Measurements from ENCODE around the gene ST7L. TPM values are rescaled to one million over a fixed set of nuclear protein-coding genes. Genes with fewer than 3 reads are reported as not detected.

The ST7L gene
- total and polyA plus RNA-seq, 9 of the 15 experiments (the other 6 are each of a cell fraction or from before 2014, with no cell fraction given), result 9.0 to 32.5 (median 26.6) TPM

GRCh38 chr1:112516141-112516540, 102.8 kb downstream of the ST7L start:
- TF ChIP-seq SREBF2 (CRISPR knock-in tag; IDR thresholded peaks at IDR 0.05) (no peak), ZNF696 (CRISPR knock-in tag; conservative IDR thresholded peaks at IDR 0.05) (no peak), HMG20B (CRISPR knock-in tag; IDR thresholded peaks at IDR 0.05) (no peak), REST (IDR thresholded peaks at IDR 0.05; ENCODE audit: borderline replicate concordance) (no peak), REST (CRISPR knock-in tag; IDR thresholded peaks at IDR 0.05; ENCODE audit: low read depth) (no peak), BRF2 (IDR thresholded peaks at IDR 0.05; ENCODE audit: borderline replicate concordance, insufficient read depth, insufficient read length) (no peak), ZNF778 (CRISPR knock-in tag; IDR thresholded peaks at IDR 0.05) (no peak)
- Histone ChIP-seq H3K79me2 (ENCODE audit: control insufficient read depth, insufficient read depth, low read length) (no peaks in the 10 kb centered on the region), H3K4me1 (replicated peaks in 1 of 2; ENCODE audit: control insufficient read depth in 2 of 2, insufficient read depth in 2 of 2, low read length in 2 of 2) (peaks cover 6 to 14% of the 10 kb centered on the region in 2 experiments; a peak in 3 of 5 replicates), H3K4me2 (ENCODE audit: insufficient read depth, low read length) (no peak overlapping the region), H2AFZ (ENCODE audit: low read depth, low read length) (no peak overlapping the region), H4K20me1 (replicated peaks; ENCODE audit: control insufficient read depth, insufficient read depth, low read length) (peaks cover 5% of the 10 kb centered on the region; the same call in 1 of the 2 replicates), H3K27me3 (ENCODE audit: control insufficient read depth in 2 of 2, insufficient read depth in 2 of 2, low read length in 2 of 2) (peaks cover 8 to 37% of the 10 kb centered on the region in 2 experiments), H3K9me3 (replicated peaks; ENCODE audit: control insufficient read depth, insufficient read depth, low read depth, low read length) (no peaks in the 10 kb centered on the region), H3K36me3 (ENCODE audit: control insufficient read depth, insufficient read depth, low read length) (no peaks in the 10 kb centered on the region), H3K27ac (ENCODE audit: extremely low read depth, low read depth, low read length) (no peak overlapping the region), H3K4me3 (no peak overlapping the region), H3K9me1 (ENCODE audit: control insufficient read depth, insufficient read depth, low read length) (no peaks in the 10 kb centered on the region), H3K9ac (ENCODE audit: insufficient read depth in 1 of 2, low read depth in 2 of 2, low read length in 2 of 2) (no peak overlapping the region)
- in situ Hi-C loops (cut with MboI) (no loop called here), intact Hi-C loops (cut with micrococcal nuclease) (no loop called here)
- BruUV-seq (replicated peaks), result no TSS peak
- POLR2A ChIA-PET, result interaction anchor here (0.6 to 1.7 kb wide), 4 partner anchors 8 to 46 kb away, joined by 3 read pairs; no protein-coding TSS in a partner anchor
- FAIRE-seq, result no peak
- 10% methylated on average over 14 of the region's 14 CpGs for WGBS (ENCODE audit: insufficient coverage, low coverage, missing lambda C conversion rate)
- no peak for ATAC-seq
- CTCF ChIA-PET (ENCODE audit: low intra/inter-chr PET ratio), result no interaction called here
- DNase-seq (ENCODE audit: extremely low read depth in 1 of 4, low spot score in 3 of 4), result no peak

Data from K562 (cell line).